HepG2 (cell line): ENCODE measurements around the gene ZNF586. TPM values are rescaled to one million over a fixed set of nuclear protein-coding genes. Genes with fewer than 3 reads are reported as not detected.

Experiments used
- CCAR2 ChIP-seq: fragments of 200-400 bp; formaldehyde crosslinking; optimal IDR thresholded peaks from 2 replicates; pipeline ENCODE3; 2018; ENCODE audit warnings: low read depth, mild to moderate bottlenecking, low read length, moderate library complexity
- FOXA1 ChIP-seq, 2 experiments: fragments of 450-650 bp in 1 of 2; sonication (generic) in 1 of 2; formaldehyde crosslinking in 1 of 2; IDR thresholded peaks; 2 replicates each; pipeline versions ENCODE4 v1.4.0 to v1.6.1; 2016 to 2020; ENCODE audit warnings: missing genetic modification reagents in 1 of 2
- GATAD1 ChIP-seq: IDR thresholded peaks from 2 replicates; pipeline ENCODE4 v1.6.1; 2016; ENCODE audit warnings: missing genetic modification reagents, missing compliant biosample characterization
- HNF4G ChIP-seq, 2 experiments: sonication (generic) in 1 of 2; formaldehyde crosslinking in 1 of 2; IDR thresholded peaks; 2 replicates each; pipeline versions ENCODE4 v1.4.0 to v1.6.1; 2011 to 2020; ENCODE audit warnings: borderline replicate concordance in 2 of 2, low read depth in 2 of 2, mild to moderate bottlenecking in 2 of 2, low read length in 1 of 2, missing genetic modification reagents in 1 of 2, moderate library complexity in 1 of 2
- KDM5A ChIP-seq: fragments of 200-600 bp; sonication (generic); IDR thresholded peaks from 2 replicates; pipeline ENCODE4 v1.7.0; 2018; ENCODE audit warnings: antibody characterized with exemption, mild to moderate bottlenecking, low read length, borderline replicate concordance
- RORA ChIP-seq: sonication (generic); formaldehyde crosslinking; IDR thresholded peaks from 2 replicates; pipeline ENCODE4 v1.5.0; 2020; ENCODE audit warnings: mild to moderate bottlenecking, missing genetic modification reagents, moderate library complexity
- SMAD3 ChIP-seq: sonication (generic); formaldehyde crosslinking; IDR thresholded peaks from 2 replicates; pipeline ENCODE4 v1.4.0; 2020; ENCODE audit warnings: missing genetic modification reagents
- SP2 ChIP-seq: sonication (generic); formaldehyde crosslinking; IDR thresholded peaks from 2 replicates; pipeline ENCODE4 v1.5.1; 2020; ENCODE audit warnings: mild to moderate bottlenecking, missing genetic modification reagents
- TCF7L2 ChIP-seq: IDR thresholded peaks from 2 replicates; pipeline ENCODE4 v1.6.1; 2011; ENCODE audit warnings: mild to moderate bottlenecking, low read depth, low read length, moderate library complexity
- THAP11 ChIP-seq: IDR thresholded peaks from 2 replicates; pipeline ENCODE4 v1.6.1; 2016; ENCODE audit warnings: missing biosample characterization, missing genetic modification reagents
- ZNF556 ChIP-seq: sonication (generic); formaldehyde crosslinking; IDR thresholded peaks from 2 replicates; pipeline ENCODE4 v1.4.0; 2020; ENCODE audit warnings: mild to moderate bottlenecking, missing genetic modification reagents, borderline replicate concordance
- ZNF562 ChIP-seq: sonication (generic); formaldehyde crosslinking; IDR thresholded peaks from 2 replicates; pipeline ENCODE4 v1.8.0; 2022; ENCODE audit warnings: missing genetic modification reagents, borderline replicate concordance
- polyA plus RNA-seq, 8 experiments: library from polyadenylated mRNA; depleted of rRNA in 3 of 8; stranded (reverse) in 7 of 8; unstranded in 1 of 8; fragments of >200 nt; fragmentation: Illumina TruSeq in 4 of 8; extraction: Trizol in 4 of 8; gene quantifications; 2 replicates each; pipeline versions ENCODE4 v1.2.1 to v1.2.3, GENCODE V29; 2011 to 2016; ENCODE audit warnings: low read depth in 4 of 8, missing spikeins in 1 of 8, mixed read lengths in 1 of 8; ENCODE audit not compliant: insufficient read depth in 1 of 8
- total RNA-seq, 5 experiments: library from RNA; depleted of rRNA; stranded (reverse); fragments of >200 nt; fragmentation: Illumina TruSeq; extraction: Trizol; gene quantifications; 2 replicates each; pipeline ENCODE4 v1.2.3, GENCODE V29; 2016; ENCODE audit warnings: low read depth in 1 of 5
- TF ChIP-seq, protein P1 (sequence below): sonication (generic); formaldehyde crosslinking; IDR thresholded peaks from 2 replicates; pipeline ENCODE4 v1.4.0; 2020; ENCODE audit warnings: missing genetic modification reagents
- TF ChIP-seq, protein P2 (sequence below): sonication (generic); formaldehyde crosslinking; IDR thresholded peaks from 2 replicates; pipeline ENCODE4 v1.4.0; 2020; ENCODE audit warnings: missing genetic modification reagents
- TF ChIP-seq, protein P3 (sequence below): IDR thresholded peaks from 2 replicates; pipeline ENCODE4 v1.6.1; 2016
- TF ChIP-seq, protein P4 (sequence below), 2 experiments: sonication (generic) in 1 of 2; formaldehyde crosslinking in 1 of 2; IDR thresholded peaks; 2 replicates each; pipeline versions ENCODE4 v1.4.0 to v1.6.1; 2016 to 2020; ENCODE audit warnings: borderline replicate concordance in 1 of 2, low read depth in 1 of 2, mild to moderate bottlenecking in 1 of 2, missing genetic modification reagents in 1 of 2

ZNF586 gene
- total and polyA plus RNA-seq, 2 of the 13 experiments (the other 11 are each of a cell fraction or from before 2014, with no cell fraction given) = 0.50 to 3.4 TPM

DNA sequence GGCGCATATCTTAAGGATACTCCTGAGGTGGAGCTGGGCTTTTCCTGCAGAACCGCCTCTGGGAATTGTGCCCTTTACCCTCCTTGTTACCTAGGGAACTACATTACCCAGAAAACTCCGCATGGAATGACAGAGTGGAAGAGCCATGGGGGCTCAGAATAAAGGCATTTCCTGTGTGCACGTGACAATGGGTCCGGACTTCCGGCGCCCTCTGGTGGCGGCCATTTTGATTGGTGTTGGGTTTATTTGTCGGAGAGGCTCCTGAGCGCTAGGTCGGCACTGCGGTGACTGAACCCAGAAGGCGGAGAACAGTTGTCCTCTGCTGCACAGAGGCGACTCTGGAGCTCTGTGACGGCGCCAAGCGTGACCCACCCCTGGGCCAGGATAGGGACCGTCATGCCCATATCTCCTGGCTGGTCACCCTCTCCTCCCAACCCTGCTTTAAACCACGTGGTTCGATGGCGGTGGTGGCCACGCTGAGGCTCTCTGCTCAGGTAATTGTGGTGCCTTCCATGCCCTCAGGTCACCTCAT, 60.7 kb downstream of the ZNF586 start, which contains the start of gene ZNF587B (continued):
- TF ChIP-seq, protein P1, sequence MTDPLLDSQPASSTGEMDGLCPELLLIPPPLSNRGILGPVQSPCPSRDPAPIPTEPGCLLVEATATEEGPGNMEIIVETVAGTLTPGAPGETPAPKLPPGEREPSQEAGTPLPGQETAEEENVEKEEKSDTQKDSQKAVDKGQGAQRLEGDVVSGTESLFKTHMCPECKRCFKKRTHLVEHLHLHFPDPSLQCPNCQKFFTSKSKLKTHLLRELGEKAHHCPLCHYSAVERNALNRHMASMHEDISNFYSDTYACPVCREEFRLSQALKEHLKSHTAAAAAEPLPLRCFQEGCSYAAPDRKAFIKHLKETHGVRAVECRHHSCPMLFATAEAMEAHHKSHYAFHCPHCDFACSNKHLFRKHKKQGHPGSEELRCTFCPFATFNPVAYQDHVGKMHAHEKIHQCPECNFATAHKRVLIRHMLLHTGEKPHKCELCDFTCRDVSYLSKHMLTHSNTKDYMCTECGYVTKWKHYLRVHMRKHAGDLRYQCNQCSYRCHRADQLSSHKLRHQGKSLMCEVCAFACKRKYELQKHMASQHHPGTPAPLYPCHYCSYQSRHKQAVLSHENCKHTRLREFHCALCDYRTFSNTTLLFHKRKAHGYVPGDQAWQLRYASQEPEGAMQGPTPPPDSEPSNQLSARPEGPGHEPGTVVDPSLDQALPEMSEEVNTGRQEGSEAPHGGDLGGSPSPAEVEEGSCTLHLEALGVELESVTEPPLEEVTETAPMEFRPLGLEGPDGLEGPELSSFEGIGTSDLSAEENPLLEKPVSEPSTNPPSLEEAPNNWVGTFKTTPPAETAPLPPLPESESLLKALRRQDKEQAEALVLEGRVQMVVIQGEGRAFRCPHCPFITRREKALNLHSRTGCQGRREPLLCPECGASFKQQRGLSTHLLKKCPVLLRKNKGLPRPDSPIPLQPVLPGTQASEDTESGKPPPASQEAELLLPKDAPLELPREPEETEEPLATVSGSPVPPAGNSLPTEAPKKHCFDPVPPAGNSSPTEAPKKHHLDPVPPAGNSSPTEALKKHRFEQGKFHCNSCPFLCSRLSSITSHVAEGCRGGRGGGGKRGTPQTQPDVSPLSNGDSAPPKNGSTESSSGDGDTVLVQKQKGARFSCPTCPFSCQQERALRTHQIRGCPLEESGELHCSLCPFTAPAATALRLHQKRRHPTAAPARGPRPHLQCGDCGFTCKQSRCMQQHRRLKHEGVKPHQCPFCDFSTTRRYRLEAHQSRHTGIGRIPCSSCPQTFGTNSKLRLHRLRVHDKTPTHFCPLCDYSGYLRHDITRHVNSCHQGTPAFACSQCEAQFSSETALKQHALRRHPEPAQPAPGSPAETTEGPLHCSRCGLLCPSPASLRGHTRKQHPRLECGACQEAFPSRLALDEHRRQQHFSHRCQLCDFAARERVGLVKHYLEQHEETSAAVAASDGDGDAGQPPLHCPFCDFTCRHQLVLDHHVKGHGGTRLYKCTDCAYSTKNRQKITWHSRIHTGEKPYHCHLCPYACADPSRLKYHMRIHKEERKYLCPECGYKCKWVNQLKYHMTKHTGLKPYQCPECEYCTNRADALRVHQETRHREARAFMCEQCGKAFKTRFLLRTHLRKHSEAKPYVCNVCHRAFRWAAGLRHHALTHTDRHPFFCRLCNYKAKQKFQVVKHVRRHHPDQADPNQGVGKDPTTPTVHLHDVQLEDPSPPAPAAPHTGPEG = no peak
- TF ChIP-seq KDM5A = no peak
- 0 out of 2 replicates have a peak, but pooled peaks have one; percentile 25 for TF ChIP-seq SP2 (CRISPR knock-in tag)
- TF ChIP-seq CCAR2 = no peak
- TF ChIP-seq SMAD3 = no peak
- no peak for TF ChIP-seq GATAD1 (CRISPR knock-in tag)
- no peak for TF ChIP-seq RORA
- TF ChIP-seq ZNF562 (CRISPR knock-in tag) = no peak
- TF ChIP-seq, protein P2, sequence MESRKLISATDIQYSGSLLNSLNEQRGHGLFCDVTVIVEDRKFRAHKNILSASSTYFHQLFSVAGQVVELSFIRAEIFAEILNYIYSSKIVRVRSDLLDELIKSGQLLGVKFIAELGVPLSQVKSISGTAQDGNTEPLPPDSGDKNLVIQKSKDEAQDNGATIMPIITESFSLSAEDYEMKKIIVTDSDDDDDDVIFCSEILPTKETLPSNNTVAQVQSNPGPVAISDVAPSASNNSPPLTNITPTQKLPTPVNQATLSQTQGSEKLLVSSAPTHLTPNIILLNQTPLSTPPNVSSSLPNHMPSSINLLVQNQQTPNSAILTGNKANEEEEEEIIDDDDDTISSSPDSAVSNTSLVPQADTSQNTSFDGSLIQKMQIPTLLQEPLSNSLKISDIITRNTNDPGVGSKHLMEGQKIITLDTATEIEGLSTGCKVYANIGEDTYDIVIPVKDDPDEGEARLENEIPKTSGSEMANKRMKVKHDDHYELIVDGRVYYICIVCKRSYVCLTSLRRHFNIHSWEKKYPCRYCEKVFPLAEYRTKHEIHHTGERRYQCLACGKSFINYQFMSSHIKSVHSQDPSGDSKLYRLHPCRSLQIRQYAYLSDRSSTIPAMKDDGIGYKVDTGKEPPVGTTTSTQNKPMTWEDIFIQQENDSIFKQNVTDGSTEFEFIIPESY (CRISPR knock-in tag) = peak; percentile 97
- no peak for TF ChIP-seq ZNF556 (CRISPR knock-in tag)
- peak; percentile 94 for TF ChIP-seq THAP11 (CRISPR knock-in tag)
- TF ChIP-seq, protein P3, sequence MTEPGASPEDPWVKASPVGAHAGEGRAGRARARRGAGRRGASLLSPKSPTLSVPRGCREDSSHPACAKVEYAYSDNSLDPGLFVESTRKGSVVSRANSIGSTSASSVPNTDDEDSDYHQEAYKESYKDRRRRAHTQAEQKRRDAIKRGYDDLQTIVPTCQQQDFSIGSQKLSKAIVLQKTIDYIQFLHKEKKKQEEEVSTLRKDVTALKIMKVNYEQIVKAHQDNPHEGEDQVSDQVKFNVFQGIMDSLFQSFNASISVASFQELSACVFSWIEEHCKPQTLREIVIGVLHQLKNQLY (CRISPR knock-in tag) = no peak
- no peak for TF ChIP-seq HNF4G (IDR thresholded peaks at IDR 0.05; ENCODE audit: borderline replicate concordance, low read depth, low read length)
- no peak for TF ChIP-seq HNF4G (CRISPR knock-in tag; IDR thresholded peaks at IDR 0.05; ENCODE audit: borderline replicate concordance, low read depth)
- TF ChIP-seq, protein P4, sequence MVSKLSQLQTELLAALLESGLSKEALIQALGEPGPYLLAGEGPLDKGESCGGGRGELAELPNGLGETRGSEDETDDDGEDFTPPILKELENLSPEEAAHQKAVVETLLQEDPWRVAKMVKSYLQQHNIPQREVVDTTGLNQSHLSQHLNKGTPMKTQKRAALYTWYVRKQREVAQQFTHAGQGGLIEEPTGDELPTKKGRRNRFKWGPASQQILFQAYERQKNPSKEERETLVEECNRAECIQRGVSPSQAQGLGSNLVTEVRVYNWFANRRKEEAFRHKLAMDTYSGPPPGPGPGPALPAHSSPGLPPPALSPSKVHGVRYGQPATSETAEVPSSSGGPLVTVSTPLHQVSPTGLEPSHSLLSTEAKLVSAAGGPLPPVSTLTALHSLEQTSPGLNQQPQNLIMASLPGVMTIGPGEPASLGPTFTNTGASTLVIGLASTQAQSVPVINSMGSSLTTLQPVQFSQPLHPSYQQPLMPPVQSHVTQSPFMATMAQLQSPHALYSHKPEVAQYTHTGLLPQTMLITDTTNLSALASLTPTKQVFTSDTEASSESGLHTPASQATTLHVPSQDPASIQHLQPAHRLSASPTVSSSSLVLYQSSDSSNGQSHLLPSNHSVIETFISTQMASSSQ (IDR thresholded peaks at IDR 0.05; ENCODE audit: low read depth) = no peak
- TF ChIP-seq, protein P4 (CRISPR knock-in tag; IDR thresholded peaks at IDR 0.05; ENCODE audit: borderline replicate concordance) = no peak
- TF ChIP-seq FOXA1 (IDR thresholded peaks at IDR 0.05) = no peak
- no peak for TF ChIP-seq FOXA1 (CRISPR knock-in tag; IDR thresholded peaks at IDR 0.05)
- TF ChIP-seq TCF7L2 = no peak
